ENCODE measurements around the gene SQOR. TPM values are rescaled to one million over a fixed set of nuclear protein-coding genes. Genes with fewer than 3 reads are reported as not detected.

SQOR gene
- total RNA-seq, 4 donors from 2014 or later: 33.2 to 46.8 (median 39.9) TPM

DNA sequence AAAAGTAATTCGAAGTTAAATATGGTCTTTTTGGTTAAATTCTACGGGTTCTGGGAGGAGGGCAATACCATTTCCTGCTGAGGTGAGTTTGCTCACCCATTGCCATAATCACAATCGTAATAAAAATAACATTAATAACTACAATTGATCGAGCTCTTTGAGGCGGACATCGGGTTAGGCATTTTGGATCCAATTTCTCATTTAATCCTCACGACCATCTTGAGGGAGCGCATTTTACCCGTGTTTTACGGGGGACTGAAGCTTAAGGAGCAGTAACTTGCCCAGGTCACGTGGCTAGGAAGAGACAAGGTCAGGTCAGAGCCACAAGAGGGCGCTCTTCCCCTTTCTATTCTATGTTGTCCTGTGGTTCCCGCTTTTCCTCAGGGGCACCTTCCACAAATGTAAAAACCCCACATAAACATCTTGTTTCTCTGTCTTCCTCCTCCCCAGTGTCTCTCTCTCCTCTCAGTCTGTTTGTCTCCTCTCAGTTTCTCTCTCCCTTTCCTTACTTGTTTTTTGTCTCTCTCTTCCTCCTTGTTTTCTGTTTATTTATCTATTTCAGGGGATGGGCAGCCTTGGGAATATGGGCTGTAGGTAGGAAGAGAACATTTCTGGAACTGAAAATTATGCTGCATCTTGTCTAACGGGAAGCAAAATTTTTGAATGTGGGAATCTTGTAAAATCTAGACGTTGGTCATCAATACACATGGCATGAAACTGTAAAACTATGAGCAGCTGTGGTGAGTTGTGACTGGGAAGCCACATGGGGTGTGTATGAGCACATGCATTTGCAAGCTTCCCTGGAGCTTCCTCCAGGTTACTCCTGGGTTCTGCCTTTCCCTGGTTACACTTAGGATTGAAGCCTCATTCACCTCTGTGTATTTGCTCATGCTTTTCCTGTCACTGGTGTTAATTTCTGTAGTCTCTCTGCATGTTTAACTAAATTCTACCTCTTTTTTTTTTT, 71.0 kb downstream of the SQOR start:
- Histone ChIP-seq H3K9me3 (no peaks in the 10 kb centered on the region), H3K27ac (no peak overlapping the region), H3K4me3 (peak overlapping the region; percentile 60), H3K36me3 (no peaks in the 10 kb centered on the region), H3K27me3 (no peaks in the 10 kb centered on the region), H3K4me1 (peaks cover 13% of the 10 kb centered on the region)
- TF ChIP-seq CTCF (IDR thresholded peaks at IDR 0.05) (peak; percentile 75 to 87), POLR2AphosphoS5 (IDR thresholded peaks at IDR 0.05) (no peak)
- 2% methylated on average over 15 of the region's 15 CpGs for WGBS
- DNase-seq (ENCODE audit: low spot score in 2 of 2): peak in 1 of 2 donors; percentile 76

GRCh38 chr15:45710657-45711056, 75.8 kb downstream of the SQOR start:
- WGBS: 53% methylated on average over 6 of the region's 6 CpGs
- Histone ChIP-seq H3K4me1 (peaks cover 6% of the 10 kb centered on the region), H3K27ac (no peak overlapping the region), H3K36me3 (no peaks in the 10 kb centered on the region), H3K4me3 (no peak overlapping the region), H3K27me3 (no peaks in the 10 kb centered on the region), H3K9me3 (no peaks in the 10 kb centered on the region)
- TF ChIP-seq POLR2AphosphoS5 (IDR thresholded peaks at IDR 0.05) (no peak), POLR2A (IDR thresholded peaks at IDR 0.05) (no peak), EP300 (IDR thresholded peaks at IDR 0.05) (no peak), CTCF (IDR thresholded peaks at IDR 0.05) (no peak)
- no peak for DNase-seq (ENCODE audit: low spot score in 2 of 2)

GRCh38 chr15:45714590-45715488, 80.0 kb downstream of the SQOR start:
- peaks cover 4% of the 10 kb centered on the region for H3K27me3 ChIP-seq
- no peak for DNase-seq (ENCODE audit: low spot score in 2 of 2)
- WGBS: 33% methylated on average over 24 of the region's 24 CpGs
- no peak for TF ChIP-seq POLR2A (IDR thresholded peaks at IDR 0.05)
- TF ChIP-seq CTCF (IDR thresholded peaks at IDR 0.05): peak; percentile 47 to 74
- TF ChIP-seq EP300 (IDR thresholded peaks at IDR 0.05): no peak
- H3K9me3 ChIP-seq: no peaks in the 10 kb centered on the region
- no peak overlapping the region for H3K27ac ChIP-seq
- no peak overlapping the region for H3K4me3 ChIP-seq
- H3K4me1 ChIP-seq: peaks cover 4% of the 10 kb centered on the region
- H3K36me3 ChIP-seq: no peaks in the 10 kb centered on the region

DNA sequence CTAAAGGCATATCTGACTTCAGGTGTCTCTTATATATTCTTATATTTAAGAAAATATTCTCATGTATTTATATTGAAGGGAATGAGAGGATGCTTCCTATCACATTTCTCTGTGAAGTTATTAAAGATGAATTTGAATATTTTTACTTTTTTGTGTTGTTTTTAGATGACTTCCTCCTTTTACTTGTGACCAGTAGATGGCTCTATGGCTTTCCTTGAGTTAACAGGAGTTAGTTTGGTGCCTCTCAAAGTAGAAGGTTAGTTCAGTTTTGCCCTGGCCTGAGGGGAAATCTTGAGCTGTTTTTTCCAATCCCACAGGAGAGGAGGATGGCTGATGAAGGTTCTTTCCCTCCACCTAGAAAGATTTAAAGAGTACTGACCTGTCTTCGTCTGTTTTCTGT, 80.7 kb downstream of the SQOR start:
- no peak overlapping the region for H3K27ac ChIP-seq
- no peaks in the 10 kb centered on the region for H3K9me3 ChIP-seq
- peaks cover 4% of the 10 kb centered on the region for H3K27me3 ChIP-seq
- TF ChIP-seq POLR2AphosphoS5 (IDR thresholded peaks at IDR 0.05): no peak
- TF ChIP-seq POLR2A (IDR thresholded peaks at IDR 0.05): no peak
- no peak for TF ChIP-seq CTCF (IDR thresholded peaks at IDR 0.05)
- no peak for TF ChIP-seq EP300 (IDR thresholded peaks at IDR 0.05)
- H3K4me1 ChIP-seq: peaks cover 4% of the 10 kb centered on the region
- WGBS: 89% methylated on average over 1 of the region's 1 CpG
- no peak for DNase-seq (ENCODE audit: low spot score in 2 of 2)
- H3K4me3 ChIP-seq: no peak overlapping the region
- no peaks in the 10 kb centered on the region for H3K36me3 ChIP-seq

- H3K27me3 ChIP-seq: peaks cover 4% of the 10 kb centered on the region
- H3K4me1 ChIP-seq: peaks cover 4% of the 10 kb centered on the region
- TF ChIP-seq POLR2AphosphoS5 (IDR thresholded peaks at IDR 0.05): no peak
- no peak for TF ChIP-seq CTCF (IDR thresholded peaks at IDR 0.05)
- TF ChIP-seq EP300 (IDR thresholded peaks at IDR 0.05): no peak
- TF ChIP-seq POLR2A (IDR thresholded peaks at IDR 0.05): no peak
- 45% methylated on average over 4 of the region's 4 CpGs for WGBS
- no peak for DNase-seq (ENCODE audit: low spot score in 2 of 2)
- no peak overlapping the region for H3K27ac ChIP-seq
- H3K4me3 ChIP-seq: no peak overlapping the region
- no peaks in the 10 kb centered on the region for H3K9me3 ChIP-seq
- H3K36me3 ChIP-seq: no peaks in the 10 kb centered on the region
Observed at GRCh38 chr15:45719490-45719889, 84.7 kb downstream of the SQOR start.

All from suprapubic skin (tissue), 4 donors.